GM20000 (cell line): ENCODE results near the gene ASXL1.
"Not testable (repeated sequence)": the region's sequence is repeated elsewhere in the genome, so short reads cannot be mapped to it uniquely, and the experiment has no call there.

Experiments
- DNase-seq: peaks from one replicate; pipeline ENCODE4 v3.0.0; 2012; ENCODE audit warnings: low spot score
- TF ChIP-seq, protein P1 (sequence below): IDR thresholded peaks from 2 replicates; pipeline ENCODE4 v1.5.1; 2012; ENCODE audit warnings: mild to moderate bottlenecking, control low read depth; ENCODE audit errors: extremely low read depth, missing control alignments

Gene ASXL1

DNA sequence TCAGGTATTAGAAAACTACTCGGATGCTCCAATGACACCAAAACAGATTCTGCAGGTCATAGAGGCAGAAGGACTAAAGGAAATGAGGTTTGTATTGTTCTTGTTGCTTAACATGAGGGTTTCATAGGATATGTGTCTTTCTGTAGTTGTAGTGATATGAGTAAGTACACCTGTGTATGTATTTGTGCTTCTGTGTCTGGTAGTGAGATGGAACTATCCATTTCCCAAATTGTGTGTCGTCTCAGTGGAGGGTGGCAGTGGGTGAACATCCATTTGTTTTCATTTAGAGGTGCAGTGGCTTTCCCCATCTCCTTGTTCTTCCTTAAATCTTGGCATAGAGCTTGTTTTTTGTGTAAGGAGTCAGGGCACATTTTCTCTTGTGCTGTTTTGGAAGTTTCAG is 8.2 kb downstream of the ASXL1 start:
- TF ChIP-seq, protein P1, sequence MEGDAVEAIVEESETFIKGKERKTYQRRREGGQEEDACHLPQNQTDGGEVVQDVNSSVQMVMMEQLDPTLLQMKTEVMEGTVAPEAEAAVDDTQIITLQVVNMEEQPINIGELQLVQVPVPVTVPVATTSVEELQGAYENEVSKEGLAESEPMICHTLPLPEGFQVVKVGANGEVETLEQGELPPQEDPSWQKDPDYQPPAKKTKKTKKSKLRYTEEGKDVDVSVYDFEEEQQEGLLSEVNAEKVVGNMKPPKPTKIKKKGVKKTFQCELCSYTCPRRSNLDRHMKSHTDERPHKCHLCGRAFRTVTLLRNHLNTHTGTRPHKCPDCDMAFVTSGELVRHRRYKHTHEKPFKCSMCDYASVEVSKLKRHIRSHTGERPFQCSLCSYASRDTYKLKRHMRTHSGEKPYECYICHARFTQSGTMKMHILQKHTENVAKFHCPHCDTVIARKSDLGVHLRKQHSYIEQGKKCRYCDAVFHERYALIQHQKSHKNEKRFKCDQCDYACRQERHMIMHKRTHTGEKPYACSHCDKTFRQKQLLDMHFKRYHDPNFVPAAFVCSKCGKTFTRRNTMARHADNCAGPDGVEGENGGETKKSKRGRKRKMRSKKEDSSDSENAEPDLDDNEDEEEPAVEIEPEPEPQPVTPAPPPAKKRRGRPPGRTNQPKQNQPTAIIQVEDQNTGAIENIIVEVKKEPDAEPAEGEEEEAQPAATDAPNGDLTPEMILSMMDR: no peak
- DNase-seq: no peak

DNA sequence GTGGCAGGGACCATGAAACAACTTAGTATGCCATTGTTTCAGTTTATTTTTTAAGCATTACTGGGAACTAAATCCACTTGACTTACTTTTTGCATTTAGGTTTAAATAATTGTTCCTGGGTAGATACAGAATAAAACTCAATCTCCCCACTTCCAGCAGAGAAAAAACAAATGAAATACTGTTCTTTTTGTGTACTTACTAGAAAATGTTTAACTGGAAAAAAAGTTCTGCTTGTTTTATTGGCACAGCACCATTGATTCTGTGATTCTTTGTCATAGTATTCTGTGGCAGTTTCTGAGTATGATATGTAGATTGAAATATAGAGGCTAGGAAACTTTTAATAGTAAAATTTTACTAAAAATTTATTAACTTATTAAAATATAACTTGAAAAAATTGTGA is 10.2 kb downstream of the ASXL1 start:
- DNase-seq: no peak
- TF ChIP-seq, protein P1: no peak

DNA sequence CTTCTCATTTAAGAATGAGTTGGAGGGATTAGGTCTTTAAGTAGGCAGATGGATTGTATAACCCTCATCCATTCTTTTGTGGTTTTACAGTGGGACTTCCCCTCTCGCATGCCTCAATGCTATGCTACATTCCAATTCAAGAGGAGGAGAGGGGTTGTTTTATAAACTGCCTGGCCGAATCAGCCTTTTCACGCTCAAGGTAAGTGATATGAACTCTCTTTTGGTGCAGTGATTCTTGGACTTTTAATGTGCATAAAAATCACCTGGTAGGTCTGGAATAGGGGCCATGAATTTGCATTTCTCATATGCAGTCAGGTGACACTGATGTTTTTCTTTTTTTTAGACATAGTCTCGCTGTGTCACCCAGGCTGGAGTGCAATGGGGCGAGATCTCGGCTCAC is 10.8 kb downstream of the ASXL1 start:
- TF ChIP-seq, protein P1: no peak
- no peak for DNase-seq

DNA sequence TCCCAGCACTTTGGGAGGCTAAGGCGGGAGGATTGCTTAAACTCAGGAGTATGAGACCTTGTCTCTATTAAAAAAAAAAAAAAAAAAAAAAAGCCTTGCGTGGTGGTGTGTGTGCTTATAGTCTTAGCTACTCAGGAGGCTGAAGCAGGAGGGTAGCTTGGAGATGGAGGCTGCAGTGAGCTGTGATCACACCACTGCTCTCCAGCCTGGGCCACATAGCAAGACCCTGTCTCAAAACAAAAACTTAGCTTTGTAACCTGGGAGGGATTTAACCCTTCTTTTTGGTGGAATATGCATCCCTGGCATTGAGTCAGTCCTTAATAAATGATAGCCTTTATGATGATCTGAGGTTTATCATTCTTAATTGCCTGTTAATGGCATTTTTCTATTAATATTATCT is 12.8 kb downstream of the ASXL1 start:
- TF ChIP-seq, protein P1: no peak
- no peak for DNase-seq

DNA sequence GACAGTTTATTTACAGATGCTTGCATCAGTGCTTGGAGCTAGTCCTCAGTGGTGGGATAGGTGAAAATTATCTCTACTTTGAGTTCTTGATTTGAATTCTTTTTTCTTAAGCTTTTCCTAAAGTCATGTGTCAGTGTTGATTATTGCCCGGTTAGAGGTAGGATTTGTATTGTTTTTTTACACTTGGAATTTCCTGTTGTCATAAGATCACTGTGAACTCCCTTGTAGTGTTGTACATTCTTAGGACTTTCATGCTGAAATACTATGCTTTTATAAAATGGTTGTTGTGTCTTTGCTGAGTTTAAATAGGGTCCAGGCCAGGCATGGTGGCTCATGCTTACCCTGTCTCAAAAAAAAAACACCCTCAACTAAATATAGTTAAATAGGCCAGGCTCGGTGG is 20.3 kb downstream of the ASXL1 start:
- DNase-seq: no peak

DNA sequence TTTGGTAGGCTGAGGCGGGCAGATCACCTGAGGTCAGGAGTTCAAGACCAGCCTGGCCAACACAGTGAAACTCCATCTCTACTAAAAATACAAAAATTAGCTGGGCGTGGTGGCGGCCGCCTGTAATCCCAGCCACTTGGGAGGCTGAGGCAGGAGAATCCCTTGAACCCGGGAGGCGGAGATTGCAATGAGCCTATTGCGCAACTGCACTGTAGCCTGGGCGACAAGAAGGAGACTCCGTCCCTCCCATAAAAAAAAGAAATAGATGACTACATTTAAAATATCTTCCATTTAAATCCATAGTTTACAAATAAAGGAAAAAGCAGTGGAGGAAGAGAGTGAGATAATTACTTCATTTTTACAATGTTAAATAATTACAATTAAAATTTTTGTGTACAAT is 21.9 kb downstream of the ASXL1 start:
- not testable (repeated sequence) for DNase-seq

More for the DNA sequence above, 20.3 kb downstream of the ASXL1 start:
- TF ChIP-seq, protein P1: no peak

DNA sequence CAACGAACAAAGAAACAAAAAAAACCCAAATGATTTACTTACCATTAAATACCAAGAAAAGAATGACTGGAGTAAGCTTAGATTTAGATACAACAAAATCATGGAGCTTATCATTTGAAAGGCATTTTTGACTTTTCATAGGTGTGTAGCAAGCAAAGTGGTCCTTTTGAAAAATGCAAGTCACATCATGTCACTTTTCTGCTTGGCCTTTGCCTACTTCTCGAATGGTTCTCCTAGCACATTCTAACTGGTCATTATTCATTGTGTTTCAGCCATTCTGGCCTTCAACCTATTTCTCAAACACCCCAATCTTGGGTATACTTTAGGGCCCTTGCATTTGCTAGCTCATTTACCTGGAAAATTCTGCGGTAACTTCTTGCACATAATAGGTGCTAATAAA is 22.6 kb downstream of the ASXL1 start:
- DNase-seq: no peak
- TF ChIP-seq, protein P1: no peak

DNA sequence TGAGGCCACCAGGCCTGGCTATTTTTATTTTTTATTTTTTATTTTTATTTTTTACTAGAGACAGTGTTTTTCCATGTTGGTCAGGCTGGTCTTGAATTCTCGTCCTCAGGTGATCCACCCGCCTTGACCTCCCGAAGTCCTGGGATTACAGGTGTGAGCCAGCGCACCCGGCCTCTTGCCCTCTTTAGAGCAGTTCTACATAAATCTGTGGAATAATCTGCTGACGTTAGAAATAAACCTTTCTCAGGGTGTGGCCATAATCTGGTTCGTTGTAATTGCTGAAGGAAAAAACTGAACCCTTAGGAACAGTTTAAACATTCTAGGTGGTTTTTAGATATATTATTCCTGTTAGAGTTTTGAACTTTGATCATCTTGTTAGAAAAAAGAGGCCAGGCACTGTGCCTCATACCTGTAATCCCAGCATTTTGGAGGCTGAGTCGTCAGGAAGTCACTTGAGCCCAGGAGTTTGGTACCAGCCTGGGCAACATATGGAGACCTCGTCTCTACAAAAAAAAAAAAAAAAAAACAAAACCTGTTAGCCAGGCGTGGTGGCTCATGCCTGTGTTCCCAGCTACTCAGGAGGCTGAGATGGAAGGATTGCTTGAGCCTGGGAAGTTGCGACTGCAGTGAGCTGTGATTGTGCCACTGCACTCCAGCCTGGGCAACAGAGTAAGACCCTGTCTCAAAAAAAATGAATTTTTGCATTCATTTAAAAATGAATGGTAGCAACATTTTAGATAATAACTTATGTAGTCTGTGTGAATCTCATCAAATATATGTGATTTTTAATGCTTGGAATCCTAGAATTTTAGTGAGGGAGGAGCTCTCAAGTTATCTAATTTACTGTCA is 24.2 kb downstream of the ASXL1 start:
- TF ChIP-seq, protein P1: no peak

DNA sequence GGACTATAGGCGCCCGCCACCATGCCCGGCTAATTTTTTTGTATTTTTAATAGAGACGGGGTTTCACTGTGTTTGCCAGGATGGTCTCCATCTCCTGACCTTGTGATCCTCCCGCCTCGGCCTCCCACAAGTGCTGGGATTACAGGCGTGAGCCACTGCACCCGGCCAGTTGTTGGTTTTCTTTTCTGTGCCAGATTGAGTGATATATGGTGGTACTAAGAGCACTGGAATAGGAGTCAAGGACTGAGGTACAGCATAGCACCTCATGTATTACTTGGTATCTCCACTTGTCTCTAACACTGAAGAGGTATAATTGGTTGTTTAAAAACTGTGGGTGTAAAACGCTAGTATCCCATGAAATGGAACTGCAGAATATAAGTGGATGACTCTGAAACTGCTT is 25.3 kb downstream of the ASXL1 start:
- not testable (repeated sequence) for DNase-seq

More for the DNA sequence above, 24.2 kb downstream of the ASXL1 start:
- DNase-seq: no peak
